H1 (cell line): Measurements from ENCODE around the gene GNAI1. TPM values are rescaled to one million over a fixed set of nuclear protein-coding genes. Genes with fewer than 3 reads are reported as not detected.

Experiments used
- CTCF ChIA-PET: fragments of 300-600 bp; sonication (Branson Sonifier 250); formaldehyde crosslinking; loops from one replicate; lab custom pipeline; 2021; ENCODE audit not compliant: partially characterized antibody; lab: Charles Lee
- POLR2A ChIA-PET: fragments of 300-600 bp; sonication (Branson Sonifier 250); formaldehyde crosslinking; loops from one replicate; lab custom pipeline; 2021; ENCODE audit warnings: inconsistent platforms; ENCODE audit not compliant: partially characterized antibody; lab: Charles Lee
- DNase-seq, 2 experiments: peaks; one replicate each; pipeline versions ENCODE4 v3.0.0 to v3.0.0-alpha.2; 2010 to 2022; ENCODE audit warnings: low spot score in 2 of 2, low read depth in 1 of 2, mixed read lengths in 1 of 2
- FAIRE-seq: peaks from 2 replicates; lab custom pipeline; 2011; peaks lifted over from hg19 to GRCh38; lab: Jason Lieb, UNC
- H2AFZ ChIP-seq: 2 replicates; pipeline ENCODE4 v1.8.1; 2012; ENCODE audit warnings: low read length, inconsistent platforms
- H2AK5ac ChIP-seq: 2 replicates; pipeline ENCODE4 v1.6.1; 2013; ENCODE audit warnings: low read depth, low read length
- H2BK120ac ChIP-seq: replicated peaks from 2 replicates; pipeline ENCODE3; 2013; ENCODE audit warnings: low read depth, low read length, inconsistent platforms
- H2BK12ac ChIP-seq: 2 replicates; pipeline ENCODE4 v1.6.1; 2013; ENCODE audit warnings: low read depth, low read length
- H2BK15ac ChIP-seq: 2 replicates; pipeline ENCODE4 v1.6.1; 2013; ENCODE audit warnings: low read length
- H2BK20ac ChIP-seq: 2 replicates; pipeline ENCODE4 v1.6.1; 2013; ENCODE audit warnings: low read length
- H2BK5ac ChIP-seq: 2 replicates; pipeline ENCODE4 v1.6.1; 2013; ENCODE audit warnings: low read depth, low read length
- H3K14ac ChIP-seq: 2 replicates; pipeline ENCODE4 v1.6.1; 2013; ENCODE audit warnings: inconsistent platforms; ENCODE audit not compliant: insufficient read length
- H3K18ac ChIP-seq: 2 replicates; pipeline ENCODE4 v1.6.1; 2013; ENCODE audit warnings: low read length; ENCODE audit errors: extremely low read depth
- H3K23ac ChIP-seq: 2 replicates; pipeline ENCODE4 v1.6.1; 2013; ENCODE audit warnings: inconsistent platforms; ENCODE audit not compliant: insufficient read length
- H3K23me2 ChIP-seq: 2 replicates; pipeline ENCODE4 v1.6.1; 2013; ENCODE audit warnings: low read depth, low read length
- H3K27ac ChIP-seq: 2 replicates; pipeline ENCODE4 v1.6.1; 2011; ENCODE audit warnings: low read depth, low read length, inconsistent platforms
- H3K27me3 ChIP-seq, 4 experiments: replicated peaks in 1 of 4; 1 replicate in 1 of 4; 2 replicates in 3 of 4; pipeline versions ENCODE4 v1.6.1 to v1.8.1; 2011 to 2013; ENCODE audit warnings: low read length in 3 of 4, mild to moderate bottlenecking in 3 of 4, inconsistent platforms in 2 of 4, mixed read lengths in 2 of 4, moderate library complexity in 1 of 4; ENCODE audit not compliant: control insufficient read depth in 3 of 4, insufficient read depth in 3 of 4; ENCODE audit errors: extremely low read depth in 1 of 4
- H3K36me3 ChIP-seq, 4 experiments: 2 replicates each; pipeline versions ENCODE4 v1.6.1 to v1.8.1; 2011 to 2013; ENCODE audit warnings: mild to moderate bottlenecking in 4 of 4, low read length in 3 of 4, moderate library complexity in 2 of 4, control low read depth in 1 of 4, inconsistent platforms in 1 of 4; ENCODE audit not compliant: insufficient read depth in 4 of 4, control insufficient read depth in 2 of 4
- H3K4ac ChIP-seq: replicated peaks from 2 replicates; pipeline ENCODE3; 2013; ENCODE audit warnings: low read length, low read depth, mixed read lengths, inconsistent platforms; ENCODE audit not compliant: insufficient read length
- H3K4me1 ChIP-seq, 4 experiments: replicated peaks in 1 of 4; 1 replicate in 1 of 4; 2 replicates in 3 of 4; pipeline versions ENCODE4 v1.6.1 to v1.8.1; 2011 to 2013; ENCODE audit warnings: low read length in 3 of 4, inconsistent platforms in 2 of 4, mixed read lengths in 1 of 4; ENCODE audit not compliant: insufficient read depth in 4 of 4, control insufficient read depth in 3 of 4
- H3K4me2 ChIP-seq, 2 experiments: 2 replicates each; pipeline versions ENCODE4 v1.6.1 to v1.8.1; 2011 to 2013; ENCODE audit warnings: low read depth in 2 of 2, low read length in 2 of 2, control low read depth in 1 of 2, inconsistent platforms in 1 of 2, mild to moderate bottlenecking in 1 of 2; ENCODE audit not compliant: insufficient read depth in 1 of 2
- H3K4me3 ChIP-seq, 4 experiments: fragments of 200-600, 300-600 bp in 1 of 4; sonication (generic), shearing (Covaris generic), sonication (Bioruptor Twin) in 1 of 4; 2 replicates each; pipeline versions ENCODE4 v1.5.1 to v1.8.1; 2011 to 2016; ENCODE audit warnings: low read length in 4 of 4, low read depth in 3 of 4, control low read depth in 2 of 4, inconsistent platforms in 2 of 4, mild to moderate bottlenecking in 2 of 4, mixed read lengths in 1 of 4, moderate library complexity in 1 of 4; ENCODE audit not compliant: insufficient read depth in 2 of 4; ENCODE audit errors: extremely low read depth in 1 of 4
- H3K56ac ChIP-seq: replicated peaks from 2 replicates; pipeline ENCODE3; 2013; ENCODE audit warnings: low read depth, mild to moderate bottlenecking, mixed read lengths, low read length, inconsistent platforms; ENCODE audit not compliant: insufficient read length
- H3K79me1 ChIP-seq: 2 replicates; pipeline ENCODE4 v1.6.1; 2013; ENCODE audit warnings: low read depth, low read length, control low read depth
- H3K79me2 ChIP-seq, 2 experiments: 2 replicates each; pipeline versions ENCODE4 v1.6.1 to v1.8.1; 2012 to 2013; ENCODE audit warnings: low read length in 2 of 2, mild to moderate bottlenecking in 2 of 2, inconsistent platforms in 1 of 2; ENCODE audit not compliant: insufficient read depth in 2 of 2, control insufficient read depth in 1 of 2
- H3K9ac ChIP-seq, 4 experiments: replicated peaks in 1 of 4; 1 replicate in 1 of 4; 2 replicates in 3 of 4; pipeline versions ENCODE4 v1.6.1 to v1.8.1; 2011 to 2013; ENCODE audit warnings: low read depth in 3 of 4, low read length in 3 of 4, control low read depth in 2 of 4, mild to moderate bottlenecking in 2 of 4, moderate library complexity in 2 of 4, inconsistent platforms in 1 of 4; ENCODE audit errors: extremely low read depth in 1 of 4
- H3K9me3 ChIP-seq, 2 experiments: 2 replicates each; pipeline versions ENCODE4 v1.6.1 to v1.8.1; 2012 to 2013; ENCODE audit warnings: mild to moderate bottlenecking in 2 of 2, moderate library complexity in 2 of 2, control low read depth in 1 of 2, inconsistent platforms in 1 of 2, low read depth in 1 of 2, low read length in 1 of 2, mixed read lengths in 1 of 2; ENCODE audit not compliant: insufficient read depth in 2 of 2
- H4K20me1 ChIP-seq, 2 experiments: replicated peaks in 1 of 2; 2 replicates each; pipeline versions ENCODE3 to v1.8.1; 2011 to 2013; ENCODE audit warnings: inconsistent platforms in 2 of 2, low read length in 2 of 2, mild to moderate bottlenecking in 1 of 2; ENCODE audit not compliant: insufficient read depth in 2 of 2, control insufficient read depth in 1 of 2
- H4K5ac ChIP-seq: 2 replicates; pipeline ENCODE4 v1.6.1; 2013; ENCODE audit warnings: low read length, low read depth, mixed read lengths, inconsistent platforms; ENCODE audit not compliant: insufficient read length
- H4K8ac ChIP-seq: 2 replicates; pipeline ENCODE4 v1.8.0; 2013; ENCODE audit warnings: mild to moderate bottlenecking, moderate library complexity, low read length, inconsistent platforms; ENCODE audit not compliant: insufficient read depth; ENCODE audit errors: extremely low read depth
- H4K91ac ChIP-seq: replicated peaks from 2 replicates; pipeline ENCODE3; 2013; ENCODE audit warnings: low read length, mixed read lengths, inconsistent platforms; ENCODE audit not compliant: insufficient read length
- EZH2 ChIP-seq: fragments of 200-600 bp; sonication (generic); IDR thresholded peaks from 2 replicates; pipeline ENCODE4 v1.7.1; 2012; ENCODE audit warnings: low read depth, mild to moderate bottlenecking, moderate library complexity, low read length, inconsistent platforms; ENCODE audit not compliant: severe bottlenecking
- WGBS, 2 experiments: shearing (Covaris generic) in 1 of 2; methylation state at CpG; one replicate each; pipeline versions ENCODE4 v1.1.6 to v1.1.7; 2013 to 2015; ENCODE audit warnings: low lambda C conversion rate in 2 of 2, mixed read lengths in 2 of 2, inconsistent platforms in 1 of 2, low coverage in 1 of 2, missing lambda C conversion rate in 1 of 2; ENCODE audit not compliant: insufficient replicate concordance in 2 of 2, insufficient coverage in 1 of 2, insufficient read length in 1 of 2; ENCODE audit errors: extremely low coverage in 1 of 2, missing lambda C conversion rate in 1 of 2; 5-methylcytosine and 5-hydroxymethylcytosine counted together
- polyA plus RNA-seq, 7 experiments: library from polyadenylated mRNA; depleted of rRNA in 3 of 7; stranded (reverse) in 5 of 7; unstranded in 2 of 7; fragments of >200 nt in 5 of 7; fragments of 200-250 nt in 2 of 7; gene quantifications; 1 replicate in 5 of 7; 2 replicates in 1 of 7; 4 replicates in 1 of 7; pipeline versions ENCODE4 v1.2.1 to v1.2.3, GENCODE V29; 2011 to 2013; ENCODE audit warnings: missing spikeins in 2 of 7, mixed read lengths in 2 of 7
- total RNA-seq: library from RNA; stranded (reverse); fragmentation: NEBNext Ultra II Directional; extraction: Animal tissue kit (Norgen Biotek cat#: 25700); gene quantifications from 2 replicates; pipeline ENCODE4 v1.2.1, GENCODE V29; 2021

GNAI1 gene
- total and polyA plus RNA-seq, 2 of the 8 experiments (the other 6 are each of a cell fraction or from before 2014, with no cell fraction given): 8.0 to 29.5 TPM

DNA sequence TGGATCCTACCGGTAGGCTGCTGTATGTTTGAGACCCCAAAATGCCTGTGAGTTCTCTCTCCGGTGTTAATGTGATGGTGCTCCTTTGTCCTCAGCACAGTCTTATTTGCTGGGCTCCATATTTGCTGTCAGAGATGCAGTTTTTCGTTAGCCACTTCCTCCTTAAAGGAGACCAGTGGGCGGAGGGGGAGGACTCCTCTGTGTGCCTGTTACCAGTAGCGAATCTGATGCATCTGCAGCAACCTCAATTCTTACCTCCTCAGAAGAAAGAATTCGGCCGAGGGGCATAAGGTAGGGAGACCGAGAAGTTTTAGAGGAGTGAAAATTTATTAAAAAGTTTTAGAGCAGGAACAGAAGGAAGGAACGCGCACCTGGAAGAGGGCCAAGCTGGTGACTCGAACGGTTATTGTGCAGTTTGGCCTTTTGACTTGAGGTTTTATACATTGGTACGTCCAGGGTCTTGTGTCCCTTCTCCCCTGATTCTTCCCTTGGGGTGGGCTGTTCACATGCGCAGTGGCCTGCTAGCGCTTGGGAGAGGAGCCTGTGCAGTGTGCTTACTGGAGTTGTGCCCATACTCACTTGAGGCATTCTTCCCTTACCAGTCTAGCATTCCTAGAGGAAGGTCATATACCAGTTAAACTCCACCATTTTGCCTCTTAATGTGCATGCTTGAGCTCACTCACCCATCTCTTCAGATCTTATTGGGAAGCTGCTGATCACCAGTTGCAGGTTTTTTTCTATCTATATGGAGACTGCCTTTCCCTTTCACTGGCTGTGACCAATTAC lies 49.5 kb downstream of the GNAI1 start:
- Histone ChIP-seq H3K27me3 (peaks cover 0 to 1% (median 0%) of the 10 kb centered on the region in 4 experiments; a peak in 1 of 7 replicates), H3K14ac (no peak overlapping the region), H2BK12ac (peak overlapping the region; percentile 88; the same call in 1 of the 2 replicates), H3K4me3 (no peak overlapping the region), H2BK20ac (peak overlapping the region; percentile 76), H3K4me2 (peak overlapping the region in 1 of 2 experiments; percentile 58; a peak in 2 of 4 replicates), H4K5ac (no peak overlapping the region), H2BK15ac (no peak overlapping the region), H3K56ac (no peak overlapping the region), H3K4ac (no peak overlapping the region), H4K91ac (peak overlapping the region; percentile 45), H3K4me1 (peaks cover 0 to 38% (median 28%) of the 10 kb centered on the region in 4 experiments), H3K79me2 (peaks cover 0 to 71% of the 10 kb centered on the region in 2 experiments; a peak in 2 of 4 replicates), H3K23me2 (peaks cover 2% of the 10 kb centered on the region; the same call in 1 of the 2 replicates), H3K23ac (no peak overlapping the region), H4K8ac (no peak overlapping the region; the same call in 1 of the 2 replicates), H2BK5ac (peak overlapping the region; percentile 77; the same call in 1 of the 2 replicates), H2BK120ac (peak overlapping the region; percentile 10), H3K36me3 (no peaks in the 10 kb centered on the region; a peak in 1 of 8 replicates), H3K27ac (no peak overlapping the region), H3K18ac (peak overlapping the region; percentile 73), H3K9me3 (no peaks in the 10 kb centered on the region), H4K20me1 (no peaks in the 10 kb centered on the region), H3K79me1 (no peaks in the 10 kb centered on the region), H3K9ac (no peak overlapping the region), H2AFZ (no peak overlapping the region), H2AK5ac (peak overlapping the region; percentile 92)
- 88% methylated on average over 15 of the region's 15 CpGs; no CpG with 5 or more reads in 1 of the 2 experiments for WGBS, 2 experiments
- ChIA-PET CTCF (interaction anchor here (0.6 to 0.9 kb wide), 2 partner anchors 19 to 171 kb away, joined by 3 read pairs; no protein-coding TSS in a partner anchor), POLR2A (no interaction called here)
- FAIRE-seq (no peak), DNase-seq (no peak)
- TF ChIP-seq EZH2: no peak
